Endodermal cell (in vitro differentiated cells): ENCODE data around the gene MSL2. TPM values are rescaled to one million over a fixed set of nuclear protein-coding genes. Genes with fewer than 3 reads are reported as not detected.

Experiments
- DNase-seq: peaks from one replicate; pipeline ENCODE4 v3.0.0-alpha.2; 2017
- H3K27ac ChIP-seq: 2 replicates; pipeline ENCODE4 v1.5.1; 2013; ENCODE audit warnings: mild to moderate bottlenecking, low read depth, low read length, moderate library complexity
- H3K27me3 ChIP-seq: 2 replicates; pipeline ENCODE4 v1.6.1; 2013; ENCODE audit warnings: mild to moderate bottlenecking, low read length, moderate library complexity; ENCODE audit not compliant: insufficient read depth, control insufficient read depth, poor library complexity, severe bottlenecking
- H3K36me3 ChIP-seq: 2 replicates; pipeline ENCODE4 v1.7.0; 2013; ENCODE audit warnings: mild to moderate bottlenecking, low read length, moderate library complexity; ENCODE audit not compliant: control insufficient read depth, insufficient read depth
- H3K4me1 ChIP-seq: one replicate; pipeline ENCODE4 v1.7.0; 2013; ENCODE audit warnings: low read length; ENCODE audit not compliant: control insufficient read depth, insufficient read depth
- H3K4me3 ChIP-seq: 2 replicates; pipeline ENCODE4 v1.5.1; 2013; ENCODE audit warnings: mild to moderate bottlenecking, low read length, moderate library complexity
- H3K9ac ChIP-seq: 2 replicates; pipeline ENCODE4 v1.6.1; 2013; ENCODE audit warnings: mild to moderate bottlenecking, low read length, moderate library complexity; ENCODE audit not compliant: poor library complexity, severe bottlenecking; ENCODE audit errors: extremely low read depth
- H3K9me3 ChIP-seq: 2 replicates; pipeline ENCODE4 v1.6.1; 2013; ENCODE audit warnings: mild to moderate bottlenecking, low read length, moderate library complexity; ENCODE audit not compliant: control insufficient read depth
- H3K27ac Mint-ChIP-seq: 2 replicates; pipeline ENCODE4 v1.8.0; 2020; ENCODE audit warnings: mixed read lengths
- H3K27me3 Mint-ChIP-seq: 2 replicates; pipeline ENCODE4 v1.8.0; 2021; ENCODE audit warnings: mild to moderate bottlenecking, mixed read lengths; ENCODE audit not compliant: insufficient read depth
- H3K36me3 Mint-ChIP-seq: 2 replicates; pipeline ENCODE4 v1.8.0; 2020; ENCODE audit warnings: low read depth, mixed read lengths
- H3K4me1 Mint-ChIP-seq: 2 replicates; pipeline ENCODE4 v1.8.0; 2020; ENCODE audit warnings: mixed read lengths
- H3K4me3 Mint-ChIP-seq: 2 replicates; pipeline ENCODE4 v1.8.0; 2020; ENCODE audit warnings: mild to moderate bottlenecking, moderate library complexity, mixed read lengths
- H3K9me3 Mint-ChIP-seq: 2 replicates; pipeline ENCODE4 v1.8.0; 2020; ENCODE audit warnings: mild to moderate bottlenecking, mixed read lengths
- CTCF ChIP-seq: fragments of 200-600 bp; sonication (generic); conservative IDR thresholded peaks from 2 replicates; pipeline ENCODE4 v1.5.0; 2021; ENCODE audit warnings: antibody characterized with exemption, mild to moderate bottlenecking
- WGBS, 2 experiments: methylation state at CpG; one replicate each; pipeline versions ENCODE4 v1.1.5 to v1.1.7; 2013; ENCODE audit warnings: missing lambda C conversion rate in 2 of 2, mixed read lengths in 1 of 2; ENCODE audit not compliant: insufficient coverage in 1 of 2, insufficient read length in 1 of 2; 5-methylcytosine and 5-hydroxymethylcytosine counted together
- total RNA-seq, 2 donors: library from RNA; stranded (reverse); fragmentation: NEBNext Ultra II Directional in 1 of 2; extraction: Animal tissue kit (Norgen Biotek cat#: 25700) in 1 of 2; gene quantifications; 2 replicates in 1 of 2; 3 replicates in 1 of 2; pipeline ENCODE4 v1.2.1, GENCODE V29; 2021

The MSL2 gene
- total RNA-seq, 2 donors from 2014 or later: 35.1 to 45.7 TPM

GRCh38 chr3:136162322-136162721 lies 33.8 kb downstream of the MSL2 start:
- H3K4me1 ChIP-seq: peaks cover 4% of the 10 kb centered on the region
- peaks cover 19% of the 10 kb centered on the region for H3K9me3 Mint-ChIP-seq
- peaks cover 26% of the 10 kb centered on the region for H3K4me1 Mint-ChIP-seq
- no peak for DNase-seq
- TF ChIP-seq CTCF: no peak
- H3K4me3 ChIP-seq: no peak overlapping the region
- H3K9me3 ChIP-seq: peaks cover 19% of the 10 kb centered on the region
- no peak overlapping the region for H3K9ac ChIP-seq
- H3K27me3 Mint-ChIP-seq: no peaks in the 10 kb centered on the region
- H3K36me3 ChIP-seq: no peaks in the 10 kb centered on the region
- no peak overlapping the region for H3K4me3 Mint-ChIP-seq
- peaks cover 24% of the 10 kb centered on the region for H3K36me3 Mint-ChIP-seq
- no peak overlapping the region for H3K27ac ChIP-seq
- WGBS, 2 experiments: 93 to 98% methylated on average over 6 to 7 of the region's 7 CpGs
- no peaks in the 10 kb centered on the region for H3K27me3 ChIP-seq
- H3K27ac Mint-ChIP-seq: no peak overlapping the region

- H3K27me3 Mint-ChIP-seq: no peaks in the 10 kb centered on the region
- Histone ChIP-seq H3K27ac (no peak overlapping the region), H3K4me3 (no peak overlapping the region), H3K36me3 (no peaks in the 10 kb centered on the region), H3K27me3 (no peaks in the 10 kb centered on the region), H3K4me1 (peaks cover 4% of the 10 kb centered on the region), H3K9ac (no peak overlapping the region), H3K9me3 (peaks cover 21% of the 10 kb centered on the region)
- no peak overlapping the region for H3K4me3 Mint-ChIP-seq
- peaks cover 25% of the 10 kb centered on the region for H3K36me3 Mint-ChIP-seq
- peaks cover 18% of the 10 kb centered on the region for H3K4me1 Mint-ChIP-seq
- no peak for DNase-seq
- H3K9me3 Mint-ChIP-seq: peaks cover 23% of the 10 kb centered on the region
- no peak for TF ChIP-seq CTCF
- H3K27ac Mint-ChIP-seq: no peak overlapping the region
These were observed 34.6 kb downstream of the MSL2 start for GRCh38 chr3:136161516-136161915.

GRCh38 chr3:136152963-136153362 lies 43.2 kb downstream of the MSL2 start:
- H3K4me1 Mint-ChIP-seq: peaks cover 2% of the 10 kb centered on the region
- Histone ChIP-seq H3K27me3 (no peaks in the 10 kb centered on the region), H3K9me3 (peaks cover 8% of the 10 kb centered on the region), H3K27ac (no peak overlapping the region), H3K4me3 (no peak overlapping the region), H3K4me1 (no peaks in the 10 kb centered on the region), H3K36me3 (peaks cover 45% of the 10 kb centered on the region), H3K9ac (no peak overlapping the region)
- no peak for TF ChIP-seq CTCF
- H3K27me3 Mint-ChIP-seq: no peaks in the 10 kb centered on the region
- no peak overlapping the region for H3K4me3 Mint-ChIP-seq
- H3K27ac Mint-ChIP-seq: peak overlapping the region; percentile 47
- DNase-seq: no peak
- H3K9me3 Mint-ChIP-seq: peaks cover 9% of the 10 kb centered on the region
- H3K36me3 Mint-ChIP-seq: peaks cover 30% of the 10 kb centered on the region
- 99% methylated on average over 4 of the region's 4 CpGs; no CpG with 5 or more reads in 1 of the 2 experiments for WGBS, 2 experiments
